Middle frontal gyrus (tissue), 1 donor: Measurements from ENCODE around the gene CCHCR1.

Experiments used
- DNase-seq: peaks from one replicate; pipeline ENCODE4 v3.0.0-alpha.2; 2015; ENCODE audit warnings: low spot score; ENCODE audit errors: extremely low spot score

CCHCR1 gene

DNA sequence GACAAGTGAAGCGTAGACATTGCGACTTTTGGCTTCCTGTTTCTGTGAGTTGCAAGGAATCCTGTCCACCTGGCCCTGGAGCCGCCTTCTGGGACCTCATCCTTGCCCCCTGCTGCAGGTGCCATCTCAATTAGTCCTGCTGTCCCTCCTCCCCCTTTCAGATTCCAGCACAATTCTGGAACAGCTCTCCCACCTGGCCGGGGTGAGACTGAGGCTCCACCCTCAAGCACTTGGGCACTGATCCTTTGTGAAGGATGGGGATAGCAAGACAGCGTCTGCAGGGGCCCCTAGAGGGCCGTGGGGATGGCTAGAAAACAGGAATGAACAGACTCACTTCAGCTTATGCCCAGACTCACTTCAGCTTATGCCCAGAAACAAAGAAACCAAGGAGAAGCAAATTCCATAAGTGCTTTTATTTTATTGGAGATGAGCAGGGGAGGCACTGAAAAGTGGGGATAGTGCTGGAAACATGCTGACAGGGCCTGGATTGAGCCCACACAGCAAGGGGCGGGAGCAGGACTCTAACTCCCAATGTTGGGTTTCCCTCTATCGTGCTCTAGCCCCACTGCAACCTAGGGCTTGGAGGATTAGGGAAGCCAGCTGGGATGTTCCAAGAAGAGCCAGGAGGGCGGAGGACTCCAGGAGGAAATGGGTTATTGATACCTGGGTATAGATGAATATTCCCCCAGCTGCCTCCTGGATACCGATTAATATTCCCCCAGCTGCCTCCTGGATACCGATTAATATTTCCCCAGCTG lies 46.6 kb downstream of the CCHCR1 start:
- no peak for DNase-seq

DNA sequence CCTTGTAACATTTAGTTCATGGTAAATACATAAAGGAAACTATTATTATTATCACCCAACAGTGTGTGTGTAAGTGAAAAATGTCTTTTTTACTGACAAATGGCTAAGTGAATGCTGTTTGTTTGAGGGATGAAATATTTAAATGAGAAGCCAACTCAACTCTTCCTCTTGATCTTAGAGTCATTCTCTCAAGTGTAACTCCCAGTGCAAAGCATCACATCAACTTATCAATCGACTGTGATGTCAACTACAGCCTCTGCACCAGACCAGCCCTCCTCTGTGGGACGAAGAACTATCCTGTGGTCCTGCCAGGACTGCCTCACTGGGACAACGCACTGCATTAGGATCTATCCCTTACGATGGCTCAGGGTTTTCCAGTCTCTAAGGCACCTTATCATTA lies 50.5 kb downstream of the CCHCR1 start:
- no peak for DNase-seq

- no peak for DNase-seq
Observed at GRCh38 chr6:31103136-31103535, 54.5 kb downstream of the CCHCR1 start.

- DNase-seq, result no peak
Observed at GRCh38 chr6:31098449-31098938, 59.1 kb downstream of the CCHCR1 start.

DNA sequence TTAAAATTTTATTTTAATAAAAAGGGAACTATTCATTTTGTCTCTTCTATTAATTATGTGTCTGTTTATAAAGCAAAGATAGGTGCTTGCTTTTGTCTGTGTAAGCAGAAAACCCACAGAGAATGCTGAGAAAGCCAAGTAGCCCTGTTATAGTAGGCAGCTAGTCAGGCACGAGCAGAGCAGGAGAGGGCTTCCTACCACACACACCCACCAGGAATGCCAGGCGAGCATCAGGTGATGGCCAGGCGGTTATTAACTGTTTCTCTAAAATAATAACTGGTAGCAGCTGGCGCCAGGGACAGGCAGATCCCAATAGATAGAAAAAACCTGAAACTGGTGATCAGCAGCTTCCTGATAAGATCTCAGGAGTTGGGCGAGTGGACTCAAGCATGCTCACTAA lies 60.9 kb downstream of the CCHCR1 start:
- DNase-seq, result no peak

DNA sequence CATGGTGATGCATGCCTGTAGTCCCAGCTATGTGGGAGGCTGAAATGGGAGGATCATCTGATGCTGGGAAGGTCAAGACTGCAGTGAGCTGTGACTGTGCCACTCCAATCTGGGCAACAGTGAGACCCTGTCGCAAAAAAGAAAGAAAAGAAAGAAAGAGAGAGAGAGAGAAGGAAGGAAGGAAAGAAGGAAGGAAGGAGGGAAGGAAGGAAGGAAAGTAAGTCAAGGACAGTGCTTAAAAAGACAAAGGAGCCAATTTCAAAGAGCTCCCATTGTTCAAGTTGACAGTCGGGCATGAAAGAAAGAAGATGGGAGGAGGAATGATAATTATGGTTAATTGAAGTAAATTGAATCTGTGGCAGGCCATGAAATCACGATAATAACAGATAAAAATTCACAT lies 61.4 kb downstream of the CCHCR1 start:
- no peak for DNase-seq

DNA sequence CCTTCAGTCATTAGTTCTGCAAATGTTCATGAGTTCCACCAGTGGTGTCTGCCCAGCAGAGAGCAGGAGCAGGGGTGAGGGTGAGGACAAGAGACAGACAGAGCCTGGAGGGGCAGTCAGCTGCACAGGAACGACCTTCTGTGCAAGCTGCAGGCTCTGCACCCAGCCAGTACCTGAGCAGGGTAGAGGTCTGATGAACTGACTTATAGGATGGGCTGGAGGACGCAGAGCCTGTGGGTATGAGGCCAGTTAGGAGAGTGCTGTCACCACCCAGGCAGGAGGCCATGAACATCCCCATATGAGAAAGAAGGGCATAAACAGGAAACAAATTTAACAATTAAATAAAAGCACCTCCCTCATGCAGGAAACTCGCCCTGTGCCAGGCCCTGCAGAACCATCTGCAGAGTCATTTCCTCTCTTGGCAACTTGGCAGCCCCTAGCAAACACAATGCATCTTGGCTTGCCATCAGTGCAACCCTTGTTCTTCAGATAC lies 63.2 kb downstream of the CCHCR1 start:
- no peak for DNase-seq

DNA sequence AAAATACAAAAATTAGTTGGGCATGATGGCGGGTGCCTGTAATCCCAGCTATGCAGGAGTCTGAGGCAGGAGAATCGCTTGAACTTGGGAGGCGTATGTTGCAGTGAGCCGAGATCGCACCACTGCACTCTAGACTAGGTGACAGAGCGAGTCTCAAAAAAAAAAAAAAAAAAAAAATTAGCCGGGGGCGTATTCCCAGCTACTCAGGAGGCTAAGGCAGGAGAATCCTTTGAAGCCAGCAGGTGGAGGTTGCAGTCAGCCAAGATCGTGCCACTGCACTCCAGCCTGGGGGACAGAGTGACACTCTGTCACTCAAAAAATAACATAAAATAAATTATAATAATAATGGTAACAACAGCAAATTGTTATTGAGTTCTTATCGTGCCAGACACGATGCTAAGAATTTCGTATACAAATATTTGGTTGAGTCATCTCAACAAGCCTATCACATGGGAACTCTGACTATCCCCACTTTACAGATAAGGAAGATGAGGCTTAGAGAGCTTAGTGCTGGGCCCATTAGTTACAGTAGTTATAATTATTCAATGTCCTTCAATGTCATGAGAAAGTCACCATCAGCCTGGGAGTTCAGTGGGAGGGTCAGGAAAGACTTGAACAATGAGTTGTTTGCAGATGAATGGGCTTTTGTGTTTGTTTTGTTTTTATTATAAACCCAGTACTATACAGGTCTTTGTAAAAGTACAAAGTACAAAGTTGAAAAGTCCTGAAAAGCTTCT lies 64.7 kb downstream of the CCHCR1 start:
- no peak for DNase-seq
